Occipital lobe (tissue), 3 donors: ENCODE data around the gene PRH1. TPM values are rescaled to one million over a fixed set of nuclear protein-coding genes. Genes with fewer than 3 reads are reported as not detected.

ENCODE experiments used
- DNase-seq: peaks from one replicate; lab custom pipeline; 2025; lab: John Stamatoyannopoulos, UW
- small RNA-seq: library from RNA; depleted of rRNA; stranded (forward); fragments of <200 nt; gene quantifications from one replicate; pipeline ENCODE3, GENCODE V24; 2014
- total RNA-seq: library from RNA; depleted of rRNA; stranded (reverse); fragments of >200 nt; gene quantifications from one replicate; pipeline ENCODE4 v1.2.3, GENCODE V29; 2014

PRH1 gene
- total RNA-seq, 1 donor from 2014 or later, result 95.9 TPM

DNA sequence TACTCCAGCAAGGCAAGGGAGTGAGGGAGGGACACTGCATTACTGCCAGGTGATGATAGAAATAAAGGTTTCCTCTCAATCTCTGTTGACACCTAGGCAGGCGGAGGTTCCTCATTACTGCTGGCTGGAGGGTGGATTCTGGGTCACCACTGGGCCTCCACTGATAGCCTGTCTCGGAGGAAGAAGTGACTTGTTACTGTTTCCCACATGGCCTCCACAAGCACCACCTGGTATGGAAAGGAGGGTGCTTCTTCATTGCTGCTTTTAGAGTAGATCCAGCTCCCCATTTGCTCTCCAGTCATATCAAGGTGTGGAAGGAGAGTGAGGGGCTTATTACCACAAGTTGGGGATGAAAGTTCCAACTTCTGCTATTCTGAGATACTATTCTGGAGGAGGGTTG, 41.2 kb downstream of the PRH1 start:
- DNase-seq, result no peak

DNA sequence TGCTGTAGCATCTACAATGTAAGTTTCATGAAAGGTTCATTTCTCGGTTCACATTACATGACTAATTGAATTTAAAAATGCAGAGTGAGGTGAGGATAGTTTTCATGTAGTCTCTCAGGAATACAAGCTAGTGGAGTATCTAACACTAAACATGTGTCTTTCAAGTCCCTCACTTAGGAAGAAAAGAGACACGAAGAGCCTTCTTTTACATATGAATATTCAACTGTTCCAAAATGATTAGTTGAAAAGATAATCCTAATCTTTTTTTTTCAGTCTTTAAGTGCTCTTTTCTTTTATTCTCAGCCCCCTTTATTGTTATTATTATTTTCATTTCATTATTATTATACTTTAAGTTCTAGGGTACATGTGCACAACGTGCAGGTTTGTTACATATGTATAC, 45.6 kb downstream of the PRH1 start:
- no peak for DNase-seq

Small RNAs within 50 kb of the gene (small RNA-seq; reads per million reads assigned to genes)
- gene PRR4, result not detected

Other genes starting within 250 kb of the PRH1 start
- 6.7 TPM for gene STYK1, start 210.2 kb downstream of the PRH1 start, total RNA-seq
- gene YBX3, start 160.9 kb downstream of the PRH1 start, total RNA-seq, result 4.5 TPM
- 1.1 TPM for gene TAS2R7, start 81.6 kb downstream of the PRH1 start, total RNA-seq
- 0.31 TPM for gene TAS2R8, start 77.0 kb downstream of the PRH1 start, total RNA-seq
- 1.2 TPM for gene TAS2R9, start 74.1 kb downstream of the PRH1 start, total RNA-seq
- gene TAS2R10, start 57.9 kb downstream of the PRH1 start, total RNA-seq, result 5.5 TPM
- 4.8 TPM for gene PRR4, start 34.8 kb downstream of the PRH1 start, total RNA-seq
- 8.3 TPM for gene TAS2R13, start 25.3 kb upstream of the PRH1 start, total RNA-seq
- gene PRH2, start 45.0 kb upstream of the PRH1 start, total RNA-seq, result 0.62 TPM
- 11.4 TPM for gene TAS2R14, start 55.0 kb upstream of the PRH1 start, total RNA-seq
- gene TAS2R50, start 102.7 kb upstream of the PRH1 start, total RNA-seq, result 12.6 TPM
- 22.9 TPM for gene TAS2R20, start 114.0 kb upstream of the PRH1 start, total RNA-seq
- gene TAS2R19, start 138.4 kb upstream of the PRH1 start, total RNA-seq, result 28.7 TPM
- 25.0 TPM for gene TAS2R31, start 147.2 kb upstream of the PRH1 start, total RNA-seq
- gene TAS2R46, start 178.0 kb upstream of the PRH1 start, total RNA-seq, result 12.3 TPM
- 13.6 TPM for gene TAS2R43, start 208.1 kb upstream of the PRH1 start, total RNA-seq